GM21526 (cell line): ENCODE measurements around the gene LCN10.
"Not testable (repeated sequence)": the region's sequence is repeated elsewhere in the genome, so short reads cannot be mapped to it uniquely, and the experiment has no call there.

Experiments used
- ATAC-seq: cut with Tn5 transposase; IDR thresholded peaks from one replicate; pipeline ENCODE4 v1.9.1; 2021; ENCODE audit warnings: moderate library complexity; ENCODE audit not compliant: unreplicated experiment, low FRiP score

The LCN10 gene

DNA sequence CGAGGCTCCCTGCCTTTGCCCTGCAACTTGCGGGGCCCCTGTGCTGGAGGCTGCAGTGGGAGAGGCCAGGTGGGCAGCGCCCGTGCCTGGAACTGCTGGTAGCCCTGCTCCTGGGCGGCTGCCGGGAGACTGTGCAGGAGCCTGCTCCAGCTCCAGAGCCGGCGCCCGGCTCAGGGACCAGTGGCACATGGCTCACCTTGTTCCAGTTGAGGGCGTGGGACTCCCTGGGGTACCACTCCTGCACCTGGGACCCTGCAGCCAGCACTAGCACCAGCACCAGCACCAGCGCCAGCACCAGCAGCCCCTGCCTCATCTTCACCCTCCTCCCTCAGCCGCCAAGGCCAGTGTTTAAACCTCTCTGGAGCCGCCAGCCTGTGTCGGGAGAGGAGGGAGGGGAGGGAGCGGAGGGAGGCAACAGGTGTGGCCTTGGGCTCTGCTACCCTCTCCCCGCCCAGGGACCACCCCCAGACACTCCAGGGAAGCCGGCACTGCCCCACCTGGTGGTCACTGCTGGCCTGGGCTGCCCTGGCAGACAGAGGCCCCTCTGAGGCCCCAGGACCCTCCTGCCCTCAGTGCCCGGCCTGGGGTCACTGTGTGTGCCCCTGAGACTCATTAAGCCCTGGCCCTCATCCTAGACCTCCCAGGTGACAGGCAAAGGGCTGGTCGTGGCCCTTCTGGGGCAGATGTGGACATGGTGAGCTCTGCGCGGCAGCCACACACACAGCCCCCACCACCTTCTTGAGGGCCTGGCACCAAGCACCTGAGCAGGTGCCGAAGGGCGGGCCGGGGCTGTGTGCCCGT lies at the start of gene LCN10:
LCN10 (minus strand) TSS at position 350 of the 801 bp plus-strand sequence; CDS start at position 313, 37 bp downstream.
- ATAC-seq: no peak

DNA sequence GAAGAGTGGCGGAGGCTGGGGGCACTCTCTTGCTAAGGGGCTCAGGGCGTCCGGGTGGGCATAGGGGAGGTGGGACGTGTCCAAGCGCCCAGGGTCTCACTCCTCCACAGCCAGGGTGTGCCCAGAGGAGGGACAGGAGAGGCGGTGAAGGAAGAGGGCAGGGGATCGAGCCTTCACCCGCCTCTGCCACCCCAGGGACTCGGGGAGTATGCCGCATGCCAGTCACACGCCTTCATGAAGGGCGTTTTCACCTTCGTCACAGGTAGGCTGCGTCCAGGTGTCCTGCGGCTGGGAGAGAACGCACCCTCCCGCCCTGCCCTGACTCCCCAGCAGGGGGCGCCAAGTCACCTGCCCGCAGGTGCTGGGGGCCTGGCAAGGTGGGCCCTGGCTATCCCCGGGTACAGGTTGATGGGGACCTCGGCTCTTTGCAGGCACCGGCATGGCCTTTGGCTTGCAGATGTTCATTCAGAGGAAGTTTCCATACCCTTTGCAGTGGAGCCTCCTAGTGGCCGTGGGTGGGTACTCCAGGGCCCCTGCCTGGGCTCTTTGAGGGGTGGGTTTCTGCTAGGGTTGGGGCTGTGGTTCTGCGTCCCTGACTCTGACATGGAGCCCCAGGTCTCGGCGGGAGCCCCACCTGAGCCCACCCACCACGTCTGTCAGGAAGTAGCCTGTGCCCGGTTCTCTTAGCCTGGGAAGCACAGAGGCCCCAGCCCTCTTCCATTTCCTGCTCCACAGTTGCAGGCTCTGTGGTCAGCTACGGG lies 49.0 kb upstream of the LCN10 start:
- peak; percentile 21 for ATAC-seq

DNA sequence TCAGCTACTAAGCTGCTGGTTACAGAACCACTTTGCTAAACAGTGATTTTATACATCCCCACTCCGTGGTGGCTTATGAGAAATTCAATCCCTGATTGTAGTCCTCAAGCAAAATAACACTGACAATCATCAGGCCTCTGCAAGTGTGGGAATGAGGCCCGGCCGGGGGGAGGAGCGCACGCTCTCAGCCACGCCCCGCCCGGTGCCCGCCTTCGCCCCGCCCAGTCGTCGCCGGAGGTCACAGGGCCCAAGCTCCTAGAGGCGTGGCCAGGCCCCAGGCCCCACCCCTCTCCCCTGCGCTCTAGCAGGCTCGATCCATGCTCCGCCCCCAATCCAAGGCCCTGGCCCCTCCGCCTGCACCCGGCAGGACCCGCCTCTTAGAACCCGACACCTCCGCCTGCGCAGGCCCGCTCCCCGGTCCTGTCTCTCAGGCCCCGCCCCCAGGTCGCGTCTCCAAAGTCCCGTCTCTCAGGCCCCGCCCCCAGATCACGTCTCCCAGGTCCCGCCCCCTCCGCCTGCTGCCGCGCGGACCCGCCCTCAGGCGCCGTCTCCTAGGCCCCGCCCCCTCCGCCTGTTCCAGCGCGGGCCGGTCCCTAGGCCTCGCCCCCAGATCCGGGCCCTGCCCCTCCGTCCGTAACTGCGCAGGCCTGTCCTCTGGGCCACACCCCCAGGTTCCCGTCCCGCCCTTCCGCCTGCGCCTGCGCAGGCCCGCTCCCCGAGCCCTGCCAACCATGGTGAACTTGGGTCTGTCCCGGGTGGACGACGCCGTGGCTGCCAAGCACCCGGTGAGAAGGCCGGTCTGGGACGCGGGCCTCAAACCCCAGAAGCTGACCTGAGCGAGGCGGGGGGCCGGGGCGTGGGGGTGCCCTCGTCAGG lies 48.1 kb upstream of the LCN10 start, which contains the start of gene TMEM141:
TMEM141 (plus strand) TSS at position 705 of the 876 bp plus-strand sequence; CDS start at position 732, 27 bp downstream.
- peak; percentile 78 for ATAC-seq

DNA sequence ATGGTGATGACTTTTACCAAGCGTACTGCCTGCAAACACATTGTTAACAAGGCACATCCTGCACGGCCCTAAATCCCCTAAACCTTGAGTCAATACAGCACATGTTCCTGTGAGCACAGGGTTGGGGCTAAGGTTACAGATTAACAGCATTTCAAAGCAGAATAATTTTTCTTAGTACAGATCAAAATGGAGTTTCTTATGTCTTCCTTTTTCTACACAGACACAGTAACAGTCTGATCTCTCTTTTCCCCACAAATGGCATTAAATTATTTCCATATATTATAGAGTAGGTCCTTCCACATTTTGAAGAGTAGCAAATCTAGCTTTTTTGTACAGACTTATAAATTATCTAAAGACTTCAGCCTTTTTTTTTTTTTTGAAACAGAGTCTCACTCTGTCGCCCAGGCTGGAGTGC lies 46.8 kb upstream of the LCN10 start:
- no peak for ATAC-seq

DNA sequence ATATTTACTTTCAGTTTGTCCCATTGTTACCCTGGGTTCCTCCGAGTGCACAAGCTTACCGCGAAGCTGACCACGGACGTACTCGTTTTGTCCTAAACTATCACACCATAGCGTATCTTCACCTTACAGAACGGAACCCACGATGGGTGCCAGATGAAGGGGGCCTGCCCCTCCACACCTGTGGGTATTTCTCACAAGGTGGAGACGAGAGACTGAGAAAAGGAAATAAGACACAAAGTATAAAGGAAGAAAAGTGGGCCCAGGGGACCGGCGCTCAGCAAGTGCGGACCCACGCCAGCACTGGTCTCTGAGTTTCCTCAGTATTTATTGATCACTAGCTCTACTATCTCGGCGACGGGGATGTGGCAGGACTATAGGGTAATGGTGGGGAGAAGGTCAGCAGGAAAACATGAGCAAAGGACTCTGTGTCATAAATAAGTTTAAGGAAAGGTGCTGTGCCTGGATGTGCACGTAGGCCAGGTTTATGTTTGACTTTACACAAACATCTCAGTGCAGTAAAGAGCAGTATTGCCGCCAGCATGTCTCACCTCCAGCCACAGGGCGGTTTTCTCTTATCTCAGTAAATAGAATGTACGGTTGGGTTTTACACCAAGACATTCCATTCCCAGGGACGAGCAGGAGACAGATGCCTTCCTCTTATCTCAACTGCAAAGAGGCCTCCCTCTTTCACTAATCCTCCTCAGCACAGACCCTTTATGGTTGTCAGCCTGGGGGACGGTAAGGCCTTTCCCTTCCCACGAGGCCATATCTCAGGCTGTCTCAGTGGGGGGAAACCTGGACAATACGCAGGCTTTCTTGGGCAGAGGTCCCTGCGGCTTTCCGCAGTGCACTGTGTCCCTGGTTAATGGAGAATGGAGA lies 46.1 kb upstream of the LCN10 start:
- not testable (repeated sequence) for ATAC-seq

DNA sequence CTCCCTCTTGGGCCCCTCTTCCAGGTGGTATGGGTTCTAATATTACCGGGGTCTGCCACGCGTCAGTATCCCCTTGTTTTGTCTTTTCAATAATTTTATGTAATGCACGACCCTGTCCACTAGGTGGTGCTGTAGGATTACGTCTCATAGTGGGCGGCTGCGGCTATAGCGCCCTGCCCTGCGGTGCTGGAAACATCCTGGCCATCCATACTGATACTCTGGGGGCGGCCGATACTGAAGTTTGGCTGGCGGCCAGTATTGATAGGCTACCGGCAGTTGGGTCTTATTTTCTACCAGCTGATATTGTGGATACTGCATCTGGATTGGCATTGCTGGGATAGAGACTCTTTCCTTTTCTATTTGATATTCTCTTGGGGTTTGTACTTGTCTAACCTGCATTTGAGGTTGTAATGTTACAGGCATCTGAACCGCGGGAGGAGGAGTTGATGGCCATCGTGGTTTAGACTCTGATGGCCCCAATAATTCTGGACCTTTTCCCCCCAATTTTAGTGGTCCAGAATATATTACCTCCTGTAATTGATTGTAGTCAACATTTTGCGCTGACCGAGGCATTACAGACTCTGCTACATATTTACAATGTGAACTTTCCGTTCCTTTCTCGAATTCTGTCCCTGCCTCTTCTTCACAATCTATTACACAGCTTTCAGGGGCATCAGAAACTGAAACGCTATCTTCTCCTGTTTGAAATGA lies 45.1 kb upstream of the LCN10 start:
- ATAC-seq: no peak

DNA sequence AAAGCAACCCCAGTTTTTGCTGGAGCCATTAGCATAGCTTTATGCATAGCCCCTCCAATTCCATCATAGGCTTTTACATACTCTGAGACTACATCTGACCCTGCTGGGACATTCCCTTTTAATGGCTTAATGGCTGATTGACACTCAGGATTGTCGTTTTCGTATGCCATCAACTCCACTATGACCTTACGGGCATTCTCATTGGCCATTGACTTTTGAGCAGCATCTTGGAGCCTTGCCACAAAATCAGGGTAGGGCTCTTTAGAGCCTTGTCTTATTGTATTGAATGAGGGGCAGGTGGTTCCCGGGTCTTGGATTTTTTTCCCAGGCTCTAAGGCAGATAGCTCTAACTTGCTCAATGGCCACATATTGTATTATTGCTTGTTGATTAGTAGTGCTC lies 44.2 kb upstream of the LCN10 start:
- ATAC-seq: not testable (repeated sequence)

DNA sequence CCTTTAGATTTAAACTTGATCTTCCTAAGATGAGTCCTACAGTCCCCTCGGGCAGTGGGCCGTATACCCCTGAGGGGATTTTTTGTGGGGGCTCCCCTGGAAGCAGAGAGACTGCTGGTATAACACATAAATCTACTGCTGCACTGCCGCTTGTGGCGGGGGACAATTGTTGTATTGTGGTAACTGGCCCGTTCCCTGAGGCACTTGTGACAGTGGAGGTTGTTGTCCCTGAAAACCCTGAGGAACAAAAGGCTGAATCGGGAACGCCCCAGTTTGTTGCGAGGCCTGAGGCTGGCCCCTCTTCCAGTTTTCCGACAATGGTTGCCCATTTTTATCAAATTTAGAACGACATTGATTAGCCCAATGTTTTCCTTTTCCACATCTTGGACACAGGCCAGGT lies 43.7 kb upstream of the LCN10 start:
- ATAC-seq: no peak

DNA sequence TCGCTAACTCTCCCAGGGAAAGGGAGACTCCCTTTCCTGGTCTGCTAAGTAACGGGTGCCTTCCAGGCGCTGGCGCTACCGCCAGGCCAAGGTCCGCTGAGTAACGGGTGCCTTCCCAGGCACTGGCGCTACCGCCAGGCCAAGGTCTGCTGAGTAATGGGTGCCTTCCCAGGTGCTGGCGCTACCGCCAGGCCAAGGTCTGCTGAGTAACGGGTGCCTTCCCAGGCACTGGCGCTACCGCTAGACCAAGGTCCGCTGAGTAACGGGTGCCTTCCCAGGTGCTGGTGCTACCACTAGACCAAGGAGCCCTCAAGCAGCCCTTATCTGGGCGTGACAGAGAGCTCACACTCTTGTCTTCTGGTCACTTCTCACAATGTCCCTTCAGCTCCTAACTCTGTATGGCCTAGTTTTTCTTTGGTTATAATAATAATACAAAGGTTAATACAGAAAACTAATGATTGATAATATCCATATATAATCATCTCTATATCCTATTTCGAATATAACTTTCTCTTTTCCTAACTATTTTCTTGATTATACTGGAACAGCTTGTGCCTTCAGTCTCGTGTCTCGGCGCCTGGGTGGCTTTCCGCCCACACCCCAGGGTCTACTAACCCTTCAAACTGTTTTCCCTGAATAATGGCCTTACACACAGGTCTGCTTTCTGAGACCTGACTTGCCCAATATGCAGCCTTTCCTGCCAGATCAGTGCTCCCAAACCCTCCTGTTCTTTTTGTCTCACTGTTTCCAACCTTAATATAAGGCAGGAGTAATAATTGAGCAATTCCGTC lies 43.0 kb upstream of the LCN10 start:
- ATAC-seq: not testable (repeated sequence)

DNA sequence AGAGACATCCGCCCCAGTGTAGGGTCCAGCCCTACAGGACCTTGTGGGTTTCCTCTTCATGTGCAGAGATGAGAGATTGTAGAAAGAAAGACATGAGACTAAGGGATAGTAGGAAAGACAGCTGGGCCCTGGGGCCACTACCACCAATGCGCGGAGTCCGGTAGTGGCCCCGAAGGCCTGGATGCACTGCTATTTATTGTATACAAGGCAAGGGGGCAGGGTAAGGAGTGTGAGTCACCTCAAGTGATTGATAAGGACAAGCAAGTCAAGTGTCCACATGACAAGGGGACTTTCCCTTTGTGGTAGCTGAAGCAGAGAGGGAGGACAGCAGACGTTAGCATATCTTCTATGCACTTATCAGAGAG lies 42.2 kb upstream of the LCN10 start:
- ATAC-seq: no peak

DNA sequence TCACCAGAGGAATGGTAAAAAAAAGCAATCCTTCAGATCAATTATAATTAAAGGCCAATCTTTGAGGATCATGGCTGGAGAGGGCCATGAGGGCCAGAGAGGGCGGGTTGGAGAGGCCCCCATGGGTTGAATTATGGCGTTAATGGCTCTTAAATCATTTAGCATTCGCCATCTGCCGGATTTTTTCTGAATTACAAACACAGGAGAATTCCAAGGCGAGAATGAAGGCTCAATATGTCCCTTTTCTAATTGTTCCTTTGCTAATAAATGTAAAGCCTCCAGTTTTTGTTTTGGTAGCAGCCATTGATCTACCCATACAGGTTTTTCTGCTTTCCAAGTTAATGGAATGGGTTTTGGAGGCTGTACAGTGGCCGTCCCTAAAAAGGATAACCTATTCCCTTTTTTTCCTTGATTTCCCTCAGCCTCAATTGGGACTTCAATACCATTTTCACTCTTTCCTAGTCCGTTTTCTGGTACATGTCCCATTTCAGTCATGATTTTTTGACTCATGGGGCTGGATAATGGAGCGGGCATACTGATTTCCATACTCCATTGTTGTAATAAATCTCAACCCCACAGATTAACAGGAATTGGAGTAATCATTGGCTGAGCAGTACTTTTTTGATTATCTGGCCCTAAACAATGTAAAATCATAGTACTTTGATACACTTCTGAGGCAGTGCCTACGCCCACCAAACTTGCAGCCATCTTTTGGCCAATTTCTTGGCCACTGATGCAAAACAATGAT lies 41.7 kb upstream of the LCN10 start:
- no peak for ATAC-seq

DNA sequence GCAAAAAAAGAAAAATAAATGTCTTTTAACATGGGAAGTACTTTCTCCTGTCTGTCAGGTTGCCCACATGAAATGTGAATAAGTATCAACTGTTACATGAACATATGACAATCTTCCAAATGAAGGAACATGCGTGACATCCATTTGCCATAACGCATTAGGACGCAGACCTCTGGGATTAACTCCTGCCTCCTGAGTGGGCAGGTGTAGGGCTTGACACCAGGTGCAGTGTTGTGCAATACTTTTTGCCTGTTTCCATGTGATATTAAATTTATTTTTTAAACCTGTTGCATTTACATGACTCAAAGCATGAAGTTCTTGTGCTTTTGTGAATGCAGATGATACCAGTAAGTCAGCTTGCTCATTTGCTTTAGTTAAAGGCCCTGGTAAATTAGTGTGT lies 39.7 kb upstream of the LCN10 start:
- ATAC-seq: no peak

DNA sequence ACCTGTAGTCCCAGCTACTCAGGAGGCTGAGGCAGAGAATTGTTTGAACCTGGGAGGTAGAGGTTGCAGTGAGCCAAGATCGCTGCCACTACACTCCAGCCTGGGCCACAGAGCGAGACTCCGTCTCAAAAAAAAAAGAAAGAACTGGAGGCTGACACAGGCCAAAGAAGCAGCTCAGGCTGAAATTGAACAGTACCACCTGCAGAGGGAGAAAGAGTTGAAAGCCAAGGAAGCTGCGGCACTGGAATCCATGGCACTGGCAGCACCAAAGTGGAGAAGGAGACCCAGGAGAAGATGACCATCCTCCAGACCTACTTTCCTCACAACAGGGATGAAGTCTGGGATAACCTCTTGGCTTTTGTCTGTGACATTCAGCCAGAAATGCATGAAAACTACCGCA lies 37.1 kb upstream of the LCN10 start:
- no peak for ATAC-seq

DNA sequence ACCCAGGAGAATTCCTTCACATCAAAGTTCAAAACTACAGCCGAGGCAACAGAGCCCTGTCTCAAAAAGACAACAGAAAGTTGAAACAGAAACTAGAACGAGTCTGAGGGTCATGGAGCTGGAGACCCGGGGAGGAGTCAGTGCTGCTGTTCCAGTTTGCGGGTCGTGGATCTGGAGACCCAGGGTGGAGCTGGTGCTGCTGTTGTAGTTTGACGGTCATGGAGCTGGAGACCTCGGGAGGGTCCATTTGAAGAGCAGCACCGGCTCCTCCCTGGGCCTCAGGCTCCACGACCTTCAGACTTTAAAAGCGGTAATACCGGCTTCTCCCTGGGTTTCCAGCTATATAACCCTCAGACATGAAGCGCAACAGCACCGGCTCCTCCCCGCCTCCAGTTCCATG lies 34.6 kb upstream of the LCN10 start:
- ATAC-seq: no peak

DNA sequence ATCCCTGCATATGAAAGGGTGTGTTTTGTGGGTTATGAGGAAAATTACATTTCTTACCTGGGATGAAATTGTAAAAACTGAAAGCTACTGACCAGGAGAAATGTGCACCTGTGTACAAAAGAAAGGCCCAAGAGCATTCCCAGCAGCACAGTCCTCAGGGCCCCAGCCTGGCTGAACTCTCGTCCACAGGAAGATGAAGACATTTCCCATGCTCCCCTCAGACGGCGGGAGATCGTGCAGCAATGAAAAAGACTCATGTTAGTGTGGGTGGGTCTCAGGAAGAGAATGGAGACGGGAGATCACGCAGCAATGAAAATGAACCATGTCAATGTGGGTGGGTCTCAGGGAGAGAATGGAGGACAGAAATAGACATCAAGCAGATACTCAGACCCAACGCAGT lies 34.2 kb upstream of the LCN10 start:
- no peak for ATAC-seq

DNA sequence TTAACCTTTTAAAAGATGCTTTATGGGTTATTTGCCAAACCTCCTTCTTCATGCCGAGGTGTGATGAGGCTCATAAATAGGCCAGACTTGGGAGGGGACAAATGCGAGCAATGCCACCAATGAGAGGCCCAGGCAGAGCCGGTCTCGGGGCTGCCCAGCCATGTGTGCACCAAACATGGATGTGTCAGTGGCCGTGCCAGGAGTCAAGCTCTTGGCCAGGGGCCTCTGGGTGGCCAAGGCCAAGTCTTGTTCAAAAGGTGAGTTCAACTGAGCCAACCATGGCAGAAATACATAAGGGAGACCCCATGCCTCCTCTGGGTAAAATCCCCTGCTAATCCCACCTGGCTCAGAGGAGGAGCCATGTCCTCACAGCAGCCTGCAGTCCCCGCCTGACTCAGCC lies 32.5 kb upstream of the LCN10 start:
- no peak for ATAC-seq

DNA sequence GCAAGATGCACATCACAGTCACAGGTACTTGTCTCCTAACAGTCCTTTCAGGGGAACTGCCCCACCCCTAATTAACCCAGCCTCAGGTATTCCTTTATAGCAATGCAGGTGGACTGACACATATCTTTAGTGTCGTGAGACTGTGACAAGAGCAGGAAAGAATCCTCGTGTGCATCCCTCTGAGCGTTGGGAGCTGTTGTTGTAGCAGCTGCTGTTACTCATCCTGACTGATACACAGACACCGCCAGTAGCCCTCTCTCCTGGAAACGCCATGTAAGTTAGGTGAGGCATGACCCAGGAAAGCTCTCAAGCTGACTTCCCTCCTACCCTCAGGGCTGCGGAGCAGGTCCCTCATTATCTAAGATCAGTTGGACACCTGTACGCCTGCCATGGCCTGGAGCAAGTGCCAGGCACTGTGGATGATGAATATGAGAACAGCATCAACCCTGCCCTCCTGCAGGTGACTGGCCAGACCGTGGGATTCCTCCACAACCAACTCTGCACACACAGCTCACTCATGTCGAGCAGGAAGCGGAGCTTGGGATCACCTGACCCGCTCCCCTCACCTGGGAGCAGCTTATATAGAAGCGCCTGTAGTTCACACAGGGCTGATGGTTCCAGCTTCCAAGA lies 31.8 kb upstream of the LCN10 start:
- ATAC-seq: no peak
